CD4-positive, CD25-positive, alpha-beta regulatory T cell (primary cell): ENCODE measurements around the gene FGD6. TPM values are rescaled to one million over a fixed set of nuclear protein-coding genes. Genes with fewer than 3 reads are reported as not detected.

Experiments used
- ATAC-seq, 2 donors: fragments of 150-1000 bp; cut with Tn5 transposase; one replicate each; pipeline ENCODE4 v1.10.0; 2021; ENCODE audit warnings: low read depth in 2 of 2, moderate number of reproducible peaks in 2 of 2, moderate library complexity in 1 of 2
- DNase-seq, 3 donors: peaks; one replicate each; pipeline versions ENCODE4 v3.0.0 to v3.0.0-alpha.2; 2012 to 2022; ENCODE audit warnings: mixed read lengths in 1 of 3
- H3K27ac ChIP-seq: one replicate; pipeline ENCODE4 v1.7.0; 2013; ENCODE audit warnings: mild to moderate bottlenecking, low read length; ENCODE audit not compliant: insufficient read depth, poor library complexity, severe bottlenecking
- H3K27me3 ChIP-seq: one replicate; pipeline ENCODE4 v1.7.0; 2013; ENCODE audit warnings: low read length; ENCODE audit not compliant: control insufficient read depth, insufficient read depth
- H3K36me3 ChIP-seq: one replicate; pipeline ENCODE4 v1.7.0; 2013; ENCODE audit warnings: mild to moderate bottlenecking, low read length, moderate library complexity; ENCODE audit not compliant: control insufficient read depth, insufficient read depth
- H3K4me1 ChIP-seq: 2 replicates; pipeline ENCODE4 v1.7.0; 2013; ENCODE audit warnings: mild to moderate bottlenecking, low read length; ENCODE audit not compliant: insufficient read depth, control insufficient read depth, poor library complexity, severe bottlenecking
- H3K4me3 ChIP-seq: one replicate; pipeline ENCODE4 v1.7.0; 2013; ENCODE audit warnings: low read depth, mild to moderate bottlenecking, low read length, moderate library complexity
- H3K9me3 ChIP-seq, 2 experiments: 1 replicate in 1 of 2; 2 replicates in 1 of 2; pipeline ENCODE4 v1.7.0; 2013; ENCODE audit warnings: low read length in 2 of 2, mild to moderate bottlenecking in 1 of 2, moderate library complexity in 1 of 2; ENCODE audit not compliant: control insufficient read depth in 2 of 2
- H3K27ac Mint-ChIP-seq, 3 donors: one replicate each; pipeline ENCODE4 v1.8.0; 2020 to 2022; ENCODE audit warnings: mild to moderate bottlenecking in 3 of 3, mixed read lengths in 3 of 3, moderate library complexity in 2 of 3
- H3K27me3 Mint-ChIP-seq: one replicate; pipeline ENCODE4 v1.8.0; 2022; ENCODE audit warnings: mild to moderate bottlenecking, mixed read lengths
- H3K36me3 Mint-ChIP-seq: one replicate; pipeline ENCODE4 v1.8.0; 2020; ENCODE audit warnings: mixed read lengths
- H3K4me1 Mint-ChIP-seq, 4 donors: one replicate each; pipeline ENCODE4 v1.8.0; 2020 to 2022; ENCODE audit warnings: mixed read lengths in 4 of 4, mild to moderate bottlenecking in 1 of 4
- H3K4me3 Mint-ChIP-seq, 4 donors: one replicate each; pipeline ENCODE4 v1.8.0; 2020 to 2022; ENCODE audit warnings: mild to moderate bottlenecking in 4 of 4, mixed read lengths in 4 of 4, moderate library complexity in 3 of 4
- H3K9me3 Mint-ChIP-seq, 7 donors: one replicate each; pipeline ENCODE4 v1.8.0; 2020 to 2022; ENCODE audit warnings: mixed read lengths in 7 of 7, mild to moderate bottlenecking in 3 of 7, moderate library complexity in 2 of 7
- polyA plus RNA-seq, 4 donors: library from polyadenylated mRNA; unstranded; fragments of 300-500 nt; fragmentation: Illumina TruSeq; gene quantifications; one replicate each; pipeline ENCODE4 v1.2.3, GENCODE V29; 2021
- total RNA-seq: library from RNA; stranded (reverse); gene quantifications from one replicate; pipeline ENCODE4 v1.2.3, GENCODE V29; 2022

FGD6 gene
- total and polyA plus RNA-seq, 5 donors from 2014 or later = 0.06 to 0.79 (median 0.09) TPM; not detected in 1

DNA sequence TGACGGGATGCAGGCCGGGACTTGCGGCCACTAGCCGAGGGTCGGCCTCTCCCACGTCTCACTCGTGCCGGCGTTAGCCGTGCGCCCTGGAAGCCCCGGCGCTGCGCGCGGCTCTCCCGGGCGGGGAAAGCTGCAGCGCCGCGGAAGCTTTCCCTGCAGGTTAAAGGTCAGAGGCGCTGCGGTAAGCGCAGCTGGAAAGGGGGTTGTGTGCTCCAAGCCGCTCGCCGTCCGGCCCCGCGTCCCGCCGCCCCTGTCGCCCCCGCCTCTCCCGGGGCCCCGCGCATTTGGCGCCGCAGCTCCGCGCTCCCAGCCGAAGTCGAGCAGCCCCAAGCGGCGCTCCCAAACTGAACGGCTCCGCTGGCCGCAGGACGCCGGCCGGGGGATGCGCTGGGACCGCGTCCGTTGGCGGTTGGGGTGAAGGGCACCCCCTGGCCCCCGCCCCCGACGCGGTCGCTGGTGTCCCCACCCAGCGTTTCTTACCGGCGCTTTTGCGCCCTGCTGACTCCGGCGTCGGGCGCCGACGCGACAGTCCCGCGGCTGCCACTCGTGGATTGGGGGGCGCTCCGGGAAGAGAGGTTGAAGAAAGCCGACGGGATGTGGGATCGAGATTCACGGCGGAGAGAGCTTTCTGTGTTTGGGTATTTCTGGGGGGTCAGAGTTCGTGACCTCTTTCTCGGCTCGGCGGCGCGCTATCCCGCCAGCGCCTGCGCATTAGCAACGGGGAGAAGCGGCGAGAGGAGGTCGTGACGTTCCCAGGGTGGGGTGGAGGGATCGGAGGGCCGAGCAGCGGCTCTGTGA lies 144.2 kb downstream of the FGD6 start, which contains the start of gene NR2C1:
Gene NR2C1 (minus strand): TSS at position 719 of the 798 bp plus-strand sequence. CDS start 6,234 bp downstream, outside the sequence.
- H3K4me1 ChIP-seq = peaks cover 6% of the 10 kb centered on the region
- DNase-seq = peak; percentile 89 to 96 (median 94)
- peak within 1 kb of the TSS; percentile 84 for H3K4me3 ChIP-seq
- Mint-ChIP-seq H3K9me3 (no peaks in the 10 kb centered on the region), H3K4me1 (peaks cover 4 to 33% (median 20%) of the 10 kb centered on the region in 4 donors), H3K36me3 (no peaks in the 10 kb centered on the region), H3K4me3 (peak within 1 kb of the TSS; percentile 96 to 99 (median 97)), H3K27me3 (peaks cover 8% of the 10 kb centered on the region), H3K27ac (peak within 1 kb of the TSS; percentile 90 to 93 (median 92))
- peak; percentile 99 for ATAC-seq
- peak within 1 kb of the TSS; percentile 71 for H3K27ac ChIP-seq
- no peaks in the 10 kb centered on the region for H3K27me3 ChIP-seq
- no peaks in the 10 kb centered on the region for H3K36me3 ChIP-seq
- H3K9me3 ChIP-seq = no peaks in the 10 kb centered on the region

DNA sequence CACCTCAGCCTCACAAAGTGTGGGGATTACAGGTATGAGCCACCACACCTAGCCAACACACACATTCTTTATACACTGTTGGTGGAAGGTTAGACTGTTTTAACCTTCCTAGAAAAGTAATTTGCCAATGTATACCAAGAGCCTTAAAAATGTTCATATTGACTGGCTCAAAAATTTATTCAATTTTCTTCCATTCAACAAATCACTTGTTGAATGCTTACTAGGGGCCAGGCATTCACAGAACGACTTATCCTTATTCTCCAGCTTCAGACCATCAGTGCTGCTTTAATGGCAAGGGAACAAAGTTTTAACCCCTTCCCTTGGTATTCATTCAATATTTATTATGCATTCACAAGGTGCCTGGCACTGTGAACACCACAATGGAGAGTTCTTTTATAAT lies 146.9 kb downstream of the FGD6 start:
- Mint-ChIP-seq H3K4me1 (peaks cover 4 to 33% (median 23%) of the 10 kb centered on the region in 4 donors), H3K36me3 (peaks cover 4% of the 10 kb centered on the region), H3K27me3 (no peaks in the 10 kb centered on the region), H3K4me3 (peak overlapping the region; percentile 29 to 61 (median 42)), H3K9me3 (no peaks in the 10 kb centered on the region), H3K27ac (no peak overlapping the region)
- ATAC-seq = no peak
- Histone ChIP-seq H3K27me3 (no peaks in the 10 kb centered on the region), H3K4me3 (no peak overlapping the region), H3K36me3 (peaks cover 11% of the 10 kb centered on the region), H3K27ac (no peak overlapping the region), H3K9me3 (no peaks in the 10 kb centered on the region), H3K4me1 (peaks cover 6% of the 10 kb centered on the region)
- no peak for DNase-seq

DNA sequence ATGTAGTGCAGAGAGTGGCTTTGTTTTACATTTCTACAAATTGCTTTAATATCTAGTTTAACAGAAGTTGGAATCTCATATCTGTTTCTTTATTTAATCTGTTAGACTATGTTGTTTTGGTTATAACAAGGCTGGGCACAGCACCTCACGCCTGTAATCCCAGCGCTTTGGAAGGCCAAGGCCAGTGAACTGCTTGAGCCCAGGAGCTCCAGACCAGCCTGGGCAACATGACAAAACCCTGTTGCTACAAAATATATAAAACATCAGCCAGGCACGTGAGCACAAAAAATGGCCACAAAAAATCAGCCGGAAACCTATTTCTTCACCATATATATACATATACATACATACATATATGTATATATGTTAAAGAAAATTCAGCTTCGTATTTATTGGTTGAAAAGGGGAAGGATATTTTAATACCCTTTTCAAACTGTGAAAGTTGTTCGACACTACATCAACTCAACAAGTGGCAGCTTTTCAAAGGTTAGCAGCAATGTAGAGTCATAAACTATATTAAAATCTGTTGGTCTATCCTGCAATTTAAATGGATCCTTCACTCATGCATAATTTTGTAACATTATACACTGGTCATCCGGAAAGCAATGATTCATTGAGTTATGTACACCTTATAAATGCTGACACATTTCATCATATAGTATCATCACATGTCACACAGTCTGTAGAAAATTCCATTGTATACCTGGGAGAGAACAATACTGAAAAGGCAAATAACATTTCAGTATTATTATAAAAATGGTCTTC lies 151.0 kb downstream of the FGD6 start:
- DNase-seq (no peak), ATAC-seq (no peak)
- H3K9me3 Mint-ChIP-seq = no peaks in the 10 kb centered on the region
- H3K4me1 Mint-ChIP-seq = peaks cover 8 to 25% (median 17%) of the 10 kb centered on the region in 4 donors
- Histone ChIP-seq H3K4me3 (no peak overlapping the region), H3K36me3 (peaks cover 43% of the 10 kb centered on the region), H3K27ac (no peak overlapping the region), H3K4me1 (no peaks in the 10 kb centered on the region), H3K27me3 (no peaks in the 10 kb centered on the region), H3K9me3 (no peaks in the 10 kb centered on the region)
- H3K27ac Mint-ChIP-seq = no peak overlapping the region
- no peaks in the 10 kb centered on the region for H3K27me3 Mint-ChIP-seq
- no peak overlapping the region for H3K4me3 Mint-ChIP-seq
- H3K36me3 Mint-ChIP-seq = peaks cover 19% of the 10 kb centered on the region

DNA sequence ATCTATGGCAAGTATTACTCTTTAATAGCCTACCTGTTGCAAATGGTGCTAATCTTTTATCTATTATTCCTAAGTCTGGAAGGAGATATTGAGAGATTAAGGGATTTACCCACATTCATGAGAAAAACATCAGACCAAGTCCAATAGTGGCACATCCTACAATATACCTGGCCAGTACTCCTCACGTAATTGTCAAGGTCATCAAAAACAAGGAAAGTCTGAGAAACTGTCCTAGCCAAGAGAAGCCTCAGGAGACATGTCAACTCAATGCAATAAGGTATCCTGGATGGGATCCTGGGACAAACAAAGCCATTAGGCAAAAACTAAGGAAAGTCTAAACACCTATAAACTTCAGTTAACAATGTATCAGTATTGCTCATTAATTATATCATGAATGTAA lies 156.3 kb downstream of the FGD6 start:
- Mint-ChIP-seq H3K27me3 (no peaks in the 10 kb centered on the region), H3K4me3 (no peak overlapping the region), H3K4me1 (peaks cover 0 to 13% (median 5%) of the 10 kb centered on the region in 4 donors), H3K36me3 (peaks cover 25% of the 10 kb centered on the region), H3K9me3 (no peaks in the 10 kb centered on the region), H3K27ac (no peak overlapping the region)
- Histone ChIP-seq H3K27me3 (no peaks in the 10 kb centered on the region), H3K4me3 (no peak overlapping the region), H3K27ac (no peak overlapping the region), H3K9me3 (no peaks in the 10 kb centered on the region), H3K36me3 (peaks cover 74% of the 10 kb centered on the region), H3K4me1 (no peaks in the 10 kb centered on the region)
- DNase-seq = no peak
- ATAC-seq = no peak

DNA sequence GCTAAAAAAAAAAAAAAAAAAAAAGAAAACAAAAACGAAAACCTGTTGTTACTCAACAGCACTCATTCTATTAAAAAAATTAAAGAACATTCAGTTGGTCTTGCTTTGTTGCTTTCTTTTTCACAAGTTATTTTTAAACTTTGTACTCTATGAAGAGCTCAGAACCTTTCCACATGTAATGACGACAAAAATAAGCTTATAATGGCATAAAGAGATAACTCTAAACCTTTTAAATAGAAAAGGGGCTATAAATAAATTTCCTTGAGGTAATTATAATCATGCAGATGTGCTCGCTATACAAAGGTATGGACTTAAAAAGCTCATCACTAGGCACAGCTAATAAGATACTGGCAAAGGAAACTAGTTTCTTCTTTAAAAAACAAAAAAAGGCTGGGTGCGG lies 157.3 kb downstream of the FGD6 start:
- Histone ChIP-seq H3K4me3 (no peak overlapping the region), H3K27ac (no peak overlapping the region), H3K27me3 (no peaks in the 10 kb centered on the region), H3K36me3 (peaks cover 78% of the 10 kb centered on the region), H3K4me1 (no peaks in the 10 kb centered on the region), H3K9me3 (no peaks in the 10 kb centered on the region)
- ATAC-seq (no peak), DNase-seq (no peak)
- H3K36me3 Mint-ChIP-seq = peaks cover 28% of the 10 kb centered on the region
- peaks cover 0 to 13% (median 5%) of the 10 kb centered on the region in 4 donors for H3K4me1 Mint-ChIP-seq
- no peaks in the 10 kb centered on the region for H3K9me3 Mint-ChIP-seq
- no peak overlapping the region for H3K4me3 Mint-ChIP-seq
- H3K27ac Mint-ChIP-seq = no peak overlapping the region
- H3K27me3 Mint-ChIP-seq = no peaks in the 10 kb centered on the region

DNA sequence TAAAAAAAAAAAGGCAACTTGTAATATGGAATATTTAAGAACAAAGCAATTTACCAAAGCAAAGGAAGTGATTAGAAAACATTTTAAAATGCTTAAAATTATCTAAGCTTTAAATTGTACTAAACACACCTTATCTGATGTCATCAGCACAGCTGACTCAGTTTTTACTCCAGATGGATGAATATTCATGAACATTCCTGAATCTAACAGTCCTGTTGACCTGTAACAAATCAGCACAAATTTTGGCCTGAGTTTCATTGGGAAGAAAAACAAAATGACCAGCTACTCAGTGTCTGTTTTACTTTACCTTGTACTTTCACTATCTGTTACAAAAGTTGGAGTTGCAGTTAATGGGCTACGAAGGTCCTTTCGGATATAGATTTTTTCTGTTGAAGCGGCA lies 159.8 kb downstream of the FGD6 start:
- Histone ChIP-seq H3K4me3 (no peak overlapping the region), H3K27ac (no peak overlapping the region), H3K4me1 (no peaks in the 10 kb centered on the region), H3K27me3 (no peaks in the 10 kb centered on the region), H3K9me3 (no peaks in the 10 kb centered on the region), H3K36me3 (peaks cover 62% of the 10 kb centered on the region)
- ATAC-seq = no peak
- H3K9me3 Mint-ChIP-seq = no peaks in the 10 kb centered on the region
- no peak overlapping the region for H3K27ac Mint-ChIP-seq
- H3K27me3 Mint-ChIP-seq = no peaks in the 10 kb centered on the region
- peaks cover 0 to 4% (median 1%) of the 10 kb centered on the region in 4 donors for H3K4me1 Mint-ChIP-seq
- H3K4me3 Mint-ChIP-seq = no peak overlapping the region
- H3K36me3 Mint-ChIP-seq = peaks cover 21% of the 10 kb centered on the region
- no peak for DNase-seq

DNA sequence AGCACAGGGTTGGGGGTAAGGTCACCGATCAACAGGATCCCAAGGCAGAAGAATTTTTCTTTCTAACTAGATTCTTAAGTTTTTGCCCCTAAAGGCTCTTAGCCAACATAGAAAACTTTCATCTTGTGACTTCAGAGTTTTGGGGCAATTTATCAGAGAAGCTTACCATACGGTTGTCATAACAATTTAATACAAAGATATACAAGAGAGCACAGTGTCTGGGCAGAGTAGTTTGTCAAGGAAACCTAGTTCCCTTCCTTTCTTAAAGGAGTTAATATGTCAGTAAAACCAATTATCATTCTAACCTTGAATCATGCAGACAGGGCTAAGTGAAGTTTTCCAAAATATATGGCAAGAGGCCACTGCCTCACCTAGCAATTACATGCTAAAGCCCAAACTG lies 162.2 kb downstream of the FGD6 start:
- no peaks in the 10 kb centered on the region for H3K27me3 Mint-ChIP-seq
- H3K4me1 Mint-ChIP-seq = no peaks in the 10 kb centered on the region
- Histone ChIP-seq H3K36me3 (peaks cover 46% of the 10 kb centered on the region), H3K27ac (no peak overlapping the region), H3K9me3 (no peaks in the 10 kb centered on the region), H3K4me1 (no peaks in the 10 kb centered on the region), H3K4me3 (no peak overlapping the region), H3K27me3 (no peaks in the 10 kb centered on the region)
- H3K9me3 Mint-ChIP-seq = no peaks in the 10 kb centered on the region
- DNase-seq = no peak
- no peak for ATAC-seq
- H3K4me3 Mint-ChIP-seq = no peak overlapping the region
- H3K36me3 Mint-ChIP-seq = peaks cover 13% of the 10 kb centered on the region
- no peak overlapping the region for H3K27ac Mint-ChIP-seq
